Fibroblast of lung (primary cell): Measurements from ENCODE around the gene GPR61. TPM values are rescaled to one million over a fixed set of nuclear protein-coding genes. Genes with fewer than 3 reads are reported as not detected.

ENCODE experiments used
- DNase-seq, 2 donors: peaks; one replicate each; pipeline versions ENCODE4 v3.0.0 to v3.0.0-alpha.2; 2010; ENCODE audit warnings: low read depth in 2 of 2
- H2AFZ ChIP-seq: 2 replicates; pipeline ENCODE4 v1.5.1; 2012; ENCODE audit warnings: low read length, control low read depth, inconsistent platforms
- H3K27ac ChIP-seq: 2 replicates; pipeline ENCODE4 v1.5.1; 2011; ENCODE audit warnings: low read length, control low read depth; ENCODE audit not compliant: insufficient read depth
- H3K27me3 ChIP-seq: 2 replicates; pipeline ENCODE4 v1.5.1; 2011; ENCODE audit warnings: mild to moderate bottlenecking, low read length; ENCODE audit not compliant: control insufficient read depth, insufficient read depth
- H3K36me3 ChIP-seq: 2 replicates; pipeline ENCODE4 v1.5.1; 2011; ENCODE audit warnings: low read length; ENCODE audit not compliant: control insufficient read depth, insufficient read depth
- H3K4me1 ChIP-seq: 2 replicates; pipeline ENCODE4 v1.5.1; 2011; ENCODE audit warnings: low read length; ENCODE audit not compliant: control insufficient read depth, insufficient read depth; ENCODE audit errors: extremely low read depth
- H3K4me2 ChIP-seq: 2 replicates; pipeline ENCODE4 v1.5.1; 2011; ENCODE audit warnings: low read length, control low read depth; ENCODE audit not compliant: insufficient read depth; ENCODE audit errors: extremely low read depth
- H3K4me3 ChIP-seq, 4 experiments: fragments of 200-600 bp in 1 of 4; sonication (generic) in 1 of 4; replicated peaks in 1 of 4; 2 replicates each; pipeline ENCODE4 v1.5.1; 2011 to 2016; ENCODE audit warnings: low read length in 4 of 4, low read depth in 3 of 4, mild to moderate bottlenecking in 3 of 4, control low read depth in 2 of 4, inconsistent platforms in 1 of 4, mixed read lengths in 1 of 4; ENCODE audit not compliant: insufficient read depth in 1 of 4; ENCODE audit errors: control extremely low read depth in 1 of 4
- H3K79me2 ChIP-seq: 2 replicates; pipeline ENCODE4 v1.5.1; 2012; ENCODE audit warnings: mild to moderate bottlenecking, low read length, inconsistent platforms; ENCODE audit not compliant: control insufficient read depth, insufficient read depth
- H3K9ac ChIP-seq: 2 replicates; pipeline ENCODE4 v1.5.1; 2011; ENCODE audit warnings: mild to moderate bottlenecking, low read length, control low read depth; ENCODE audit not compliant: insufficient read depth
- H3K9me3 ChIP-seq: 2 replicates; pipeline ENCODE4 v1.5.1; 2012; ENCODE audit warnings: low read depth, low read length; ENCODE audit not compliant: control insufficient read depth, insufficient read depth
- H4K20me1 ChIP-seq: 2 replicates; pipeline ENCODE4 v1.5.1; 2011; ENCODE audit warnings: low read length; ENCODE audit not compliant: control insufficient read depth, insufficient read depth; ENCODE audit errors: extremely low read depth
- EZH2 ChIP-seq: IDR thresholded peaks from 2 replicates; pipeline ENCODE4 v1.5.1; 2012; ENCODE audit warnings: low read length, control low read depth, mild to moderate bottlenecking; ENCODE audit errors: missing control alignments
- polyA minus RNA-seq: library from RNA; depleted of rRNA, polyadenylated mRNA; stranded (reverse); fragments of >200 nt; gene quantifications from 2 replicates; pipeline ENCODE4 v1.2.3, GENCODE V29; 2011; ENCODE audit warnings: low replicate concordance
- polyA plus RNA-seq, 2 donors: library from polyadenylated mRNA; depleted of rRNA in 1 of 2; stranded (reverse) in 1 of 2; unstranded in 1 of 2; fragments of >200 nt; gene quantifications; 2 replicates each; pipeline ENCODE4 v1.2.1, GENCODE V29; 2011 to 2012; ENCODE audit warnings: missing spikeins in 1 of 2
- total RNA-seq: library from RNA; depleted of rRNA; stranded (reverse); fragments of >200 nt; gene quantifications from 2 replicates; pipeline ENCODE4 v1.2.1, GENCODE V29; 2014
- TF ChIP-seq, protein P1 (sequence below), 2 donors: IDR thresholded peaks in 1 of 2; conservative IDR thresholded peaks in 1 of 2; 1 replicate in 1 of 2; 2 replicates in 1 of 2; pipeline ENCODE4 v1.5.1; 2011 to 2012; ENCODE audit warnings: low read length in 2 of 2, control low read depth in 1 of 2, inconsistent platforms in 1 of 2, low read depth in 1 of 2, mild to moderate bottlenecking in 1 of 2

Gene GPR61
- total RNA-seq: 0.26 TPM in 1 of 2 replicates, not detected in the other
- polyA plus RNA-seq: 0.01 TPM in 1 of 2 replicates, not detected in the other
- polyA plus RNA-seq (2012): 0.15 TPM in 1 of 2 replicates, not detected in the other
- not detected in 2 replicates for polyA minus RNA-seq

DNA sequence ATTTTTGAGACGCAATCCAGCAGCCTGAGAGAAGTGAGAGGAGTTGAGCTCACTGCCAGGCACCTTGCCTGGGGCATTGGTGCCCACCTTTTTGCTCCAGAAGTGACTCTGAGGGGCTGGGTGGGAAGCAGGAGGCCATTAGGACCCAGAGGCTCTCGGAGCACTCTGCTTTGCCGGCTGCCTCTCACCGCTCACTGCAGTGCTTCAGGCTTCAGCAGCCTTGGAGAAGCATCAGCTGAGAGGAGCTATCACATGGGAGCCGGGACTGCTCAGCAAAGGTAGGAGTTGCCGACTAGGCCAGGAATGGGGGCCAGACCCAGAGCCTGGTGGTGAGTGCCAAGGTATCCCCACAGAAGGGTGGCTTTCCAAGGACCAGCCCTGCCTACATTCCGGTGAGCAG lies at the start of gene GPR61:
GPR61 (plus strand) TSS at position 197 of the 400 bp plus-strand sequence. CDS start 3,151 bp downstream, outside the sequence.
- no peak within 1 kb of the TSS for H3K27ac ChIP-seq
- H3K4me3 ChIP-seq: no peak within 1 kb of the TSS
- H2AFZ ChIP-seq: no peak within 1 kb of the TSS
- no peaks in the 10 kb centered on the region for H3K9me3 ChIP-seq
- no peaks in the 10 kb centered on the region for H4K20me1 ChIP-seq
- H3K36me3 ChIP-seq: no peaks in the 10 kb centered on the region
- DNase-seq: no peak
- no peak within 1 kb of the TSS for H3K4me2 ChIP-seq
- H3K4me1 ChIP-seq: no peaks in the 10 kb centered on the region
- H3K79me2 ChIP-seq: no peaks in the 10 kb centered on the region
- no peak for TF ChIP-seq EZH2
- TF ChIP-seq, protein P1, sequence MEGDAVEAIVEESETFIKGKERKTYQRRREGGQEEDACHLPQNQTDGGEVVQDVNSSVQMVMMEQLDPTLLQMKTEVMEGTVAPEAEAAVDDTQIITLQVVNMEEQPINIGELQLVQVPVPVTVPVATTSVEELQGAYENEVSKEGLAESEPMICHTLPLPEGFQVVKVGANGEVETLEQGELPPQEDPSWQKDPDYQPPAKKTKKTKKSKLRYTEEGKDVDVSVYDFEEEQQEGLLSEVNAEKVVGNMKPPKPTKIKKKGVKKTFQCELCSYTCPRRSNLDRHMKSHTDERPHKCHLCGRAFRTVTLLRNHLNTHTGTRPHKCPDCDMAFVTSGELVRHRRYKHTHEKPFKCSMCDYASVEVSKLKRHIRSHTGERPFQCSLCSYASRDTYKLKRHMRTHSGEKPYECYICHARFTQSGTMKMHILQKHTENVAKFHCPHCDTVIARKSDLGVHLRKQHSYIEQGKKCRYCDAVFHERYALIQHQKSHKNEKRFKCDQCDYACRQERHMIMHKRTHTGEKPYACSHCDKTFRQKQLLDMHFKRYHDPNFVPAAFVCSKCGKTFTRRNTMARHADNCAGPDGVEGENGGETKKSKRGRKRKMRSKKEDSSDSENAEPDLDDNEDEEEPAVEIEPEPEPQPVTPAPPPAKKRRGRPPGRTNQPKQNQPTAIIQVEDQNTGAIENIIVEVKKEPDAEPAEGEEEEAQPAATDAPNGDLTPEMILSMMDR (conservative IDR thresholded peaks at IDR 0.05 in 1 of 2, IDR thresholded peaks at IDR 0.05 in 1 of 2; ENCODE audit: low read depth in 1 of 2, low read length in 2 of 2): no peak
- H3K27me3 ChIP-seq: peaks cover 34% of the 10 kb centered on the region
- no peak within 1 kb of the TSS for H3K9ac ChIP-seq

GRCh38 chr1:109490029-109490933 lies 49.4 kb upstream of the GPR61 start:
- no peak overlapping the region for H2AFZ ChIP-seq
- H3K36me3 ChIP-seq: peaks cover 9% of the 10 kb centered on the region
- DNase-seq: peak; percentile 39 to 65
- TF ChIP-seq EZH2: no peak
- TF ChIP-seq, protein P1 (conservative IDR thresholded peaks at IDR 0.05 in 1 of 2, IDR thresholded peaks at IDR 0.05 in 1 of 2; ENCODE audit: low read depth in 1 of 2, low read length in 2 of 2): peak; percentile 87 to 95
- H3K27ac ChIP-seq: no peak overlapping the region
- H3K9ac ChIP-seq: no peak overlapping the region
- no peaks in the 10 kb centered on the region for H3K9me3 ChIP-seq
- H3K4me3 ChIP-seq: no peak overlapping the region
- no peak overlapping the region for H3K4me2 ChIP-seq
- H3K4me1 ChIP-seq: peaks cover 3% of the 10 kb centered on the region
- no peaks in the 10 kb centered on the region for H3K27me3 ChIP-seq
- H3K79me2 ChIP-seq: no peaks in the 10 kb centered on the region
- H4K20me1 ChIP-seq: no peaks in the 10 kb centered on the region

DNA sequence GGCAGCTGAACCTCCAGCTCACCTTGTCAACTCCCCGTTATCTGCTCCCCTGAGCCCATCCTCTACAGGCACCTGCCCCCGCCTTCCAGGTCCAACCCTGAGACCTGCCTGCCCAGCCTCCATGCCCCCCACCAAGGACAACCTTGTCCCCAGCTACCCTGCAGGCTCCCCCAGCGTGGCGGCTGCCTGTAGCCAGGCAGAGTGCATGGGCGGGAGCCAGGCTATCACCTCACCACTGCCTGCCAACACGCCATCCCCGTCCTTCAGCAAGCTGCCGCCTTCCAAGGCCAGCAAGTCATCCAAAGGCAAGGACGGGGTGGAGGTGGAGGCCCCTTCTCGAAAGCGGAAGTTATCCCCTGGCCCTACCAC lies 48.8 kb upstream of the GPR61 start:
- DNase-seq: no peak
- H3K4me1 ChIP-seq: peaks cover 3% of the 10 kb centered on the region
- H3K9ac ChIP-seq: no peak overlapping the region
- no peak for TF ChIP-seq EZH2
- TF ChIP-seq, protein P1 (conservative IDR thresholded peaks at IDR 0.05 in 1 of 2, IDR thresholded peaks at IDR 0.05 in 1 of 2; ENCODE audit: low read depth in 1 of 2, low read length in 2 of 2): no peak
- no peaks in the 10 kb centered on the region for H3K27me3 ChIP-seq
- H3K9me3 ChIP-seq: no peaks in the 10 kb centered on the region
- H3K36me3 ChIP-seq: peaks cover 9% of the 10 kb centered on the region
- H3K4me3 ChIP-seq: no peak overlapping the region
- no peaks in the 10 kb centered on the region for H3K79me2 ChIP-seq
- no peak overlapping the region for H3K27ac ChIP-seq
- H2AFZ ChIP-seq: no peak overlapping the region
- H3K4me2 ChIP-seq: no peak overlapping the region
- no peaks in the 10 kb centered on the region for H4K20me1 ChIP-seq
